ENCODE measurements around the gene CADPS.

Gene CADPS

DNA sequence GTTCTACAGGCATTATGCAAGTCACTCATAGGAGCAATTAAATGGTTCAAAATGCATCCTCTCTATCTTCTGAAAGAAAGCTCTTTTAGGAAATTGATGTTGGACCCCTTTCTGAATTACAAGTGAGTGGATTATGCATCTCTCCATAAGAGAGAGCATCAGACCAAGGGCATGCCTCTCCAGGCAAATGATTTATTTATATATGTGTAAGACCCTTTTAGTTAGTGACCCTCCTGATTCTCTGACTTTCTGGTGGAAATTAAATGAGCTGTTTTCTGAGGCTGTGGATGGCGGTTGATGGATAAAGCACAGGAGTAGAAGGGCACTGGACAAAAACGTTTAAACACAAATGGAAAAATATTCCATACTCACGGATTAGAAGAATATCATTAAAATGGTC lies 62.6 kb downstream of the CADPS start:
- DNase-seq (ENCODE audit: low spot score), result no peak

- DNase-seq (ENCODE audit: low spot score), result no peak
Observed at GRCh38 chr3:62811119-62811518, 64.1 kb downstream of the CADPS start.

DNA sequence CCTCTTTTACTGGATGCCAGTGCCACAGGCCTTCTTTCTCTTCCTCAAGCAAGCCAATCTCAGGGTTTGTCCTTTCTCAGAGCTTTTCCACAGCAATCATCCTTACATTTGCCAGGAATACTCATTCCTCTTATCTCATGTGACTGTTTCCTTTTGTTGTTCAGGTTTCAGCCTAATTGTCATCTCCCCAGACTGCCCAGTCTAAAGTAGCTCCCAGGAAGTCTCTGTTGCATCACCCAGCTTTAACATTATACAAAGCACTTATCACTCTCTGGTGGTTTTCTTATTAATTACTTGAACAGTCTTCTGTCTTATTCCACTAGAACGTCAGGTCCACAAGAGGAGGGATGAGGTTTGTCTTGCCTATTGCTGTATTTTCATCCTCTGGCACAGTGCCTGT lies 65.8 kb downstream of the CADPS start:
- DNase-seq (ENCODE audit: low spot score), result no peak

GRCh38 chr3:62805580-62806277 lies 69.5 kb downstream of the CADPS start:
- DNase-seq (ENCODE audit: low spot score), result no peak

DNA sequence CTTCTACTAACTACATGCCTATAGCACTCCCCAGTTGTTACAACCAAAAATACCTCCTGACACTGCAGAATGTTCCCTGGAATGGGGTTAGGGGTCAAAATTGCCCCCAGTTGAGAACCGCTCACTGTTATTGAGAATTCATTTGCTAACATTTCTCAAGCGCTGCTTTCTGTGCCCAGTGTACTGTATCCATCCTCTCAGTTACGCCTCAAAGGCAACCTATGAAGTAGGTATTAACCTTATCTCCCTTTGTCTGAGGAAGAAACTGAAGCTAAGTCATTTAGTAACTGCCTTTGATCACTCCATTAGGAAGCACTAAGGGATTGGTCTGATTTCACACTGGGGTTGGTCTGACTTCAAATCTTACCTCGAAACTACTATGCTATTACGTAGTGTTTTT lies 70.1 kb downstream of the CADPS start:
- no peak for DNase-seq (ENCODE audit: low spot score)

DNA sequence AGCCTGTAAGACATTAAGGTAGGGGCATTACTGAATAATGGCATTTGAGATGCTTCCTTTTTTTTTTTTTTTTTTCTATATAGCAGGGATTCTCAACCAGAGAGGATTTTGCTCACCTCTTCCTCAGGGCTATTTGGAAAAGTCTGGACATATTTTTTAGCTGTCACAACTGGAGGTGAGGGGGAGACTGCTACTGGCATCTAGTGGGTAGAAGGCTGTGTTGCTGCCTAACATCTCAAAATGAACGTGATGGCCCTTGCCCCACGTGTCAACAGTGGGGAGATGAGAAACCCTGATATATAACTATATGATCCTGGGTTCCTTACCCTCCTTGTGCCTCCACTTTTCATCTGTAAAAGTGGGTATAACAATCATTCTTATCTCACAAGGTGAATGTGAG lies 71.9 kb downstream of the CADPS start:
- no peak for DNase-seq (ENCODE audit: low spot score)

- no peak for DNase-seq (ENCODE audit: low spot score)
Observed at GRCh38 chr3:62798000-62798399, 77.2 kb downstream of the CADPS start.

DNA sequence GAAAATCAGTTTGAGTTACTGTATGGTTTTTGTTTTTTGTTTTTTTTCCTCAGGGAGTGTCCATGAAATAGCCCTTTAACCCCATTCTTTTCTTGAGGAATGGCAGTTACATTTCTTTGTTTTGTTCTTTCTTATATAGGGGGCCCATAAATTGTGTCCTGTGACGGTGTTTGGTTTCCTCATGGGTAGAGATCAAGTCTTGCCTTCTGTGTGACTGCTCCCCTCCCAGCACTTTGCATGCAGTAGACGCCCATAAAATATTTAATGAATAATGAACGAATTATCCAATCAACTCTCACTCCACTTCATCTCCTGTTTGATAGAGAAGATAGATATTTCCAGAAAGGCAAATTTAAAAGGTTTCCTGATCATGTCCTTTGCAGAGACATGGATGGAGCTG lies 78.1 kb downstream of the CADPS start:
- DNase-seq (ENCODE audit: low spot score), result no peak

- no peak for DNase-seq (ENCODE audit: low spot score)
Observed at GRCh38 chr3:62795978-62796657, 79.1 kb downstream of the CADPS start.

- no peak for DNase-seq (ENCODE audit: low spot score)
Observed at GRCh38 chr3:62793946-62794345, 81.3 kb downstream of the CADPS start.

- DNase-seq (ENCODE audit: low spot score), result no peak
Observed at GRCh38 chr3:62785384-62785783, 89.8 kb downstream of the CADPS start.

DNA sequence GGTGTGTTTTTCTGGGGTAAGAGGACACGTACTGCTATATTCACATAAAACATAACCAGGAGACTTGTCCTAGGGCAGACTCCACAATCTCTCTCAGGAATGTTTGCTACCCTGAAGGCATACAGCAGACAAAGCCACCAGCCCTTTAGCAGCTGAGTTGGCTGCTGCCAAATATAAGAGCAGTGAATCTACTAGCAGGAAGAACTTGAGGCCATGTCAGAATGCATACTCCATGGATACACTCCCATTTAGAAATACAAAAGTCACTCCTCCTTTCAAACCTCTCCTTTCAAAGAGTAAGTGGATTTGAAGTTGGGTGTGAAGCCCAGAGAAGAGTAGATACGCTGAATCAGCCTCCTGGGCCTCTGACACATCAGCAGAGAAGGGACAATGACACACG lies 94.1 kb downstream of the CADPS start:
- no peak for DNase-seq (ENCODE audit: low spot score)

GRCh38 chr3:62777674-62778073 lies 97.5 kb downstream of the CADPS start:
- no peak for DNase-seq (ENCODE audit: low spot score)

DNA sequence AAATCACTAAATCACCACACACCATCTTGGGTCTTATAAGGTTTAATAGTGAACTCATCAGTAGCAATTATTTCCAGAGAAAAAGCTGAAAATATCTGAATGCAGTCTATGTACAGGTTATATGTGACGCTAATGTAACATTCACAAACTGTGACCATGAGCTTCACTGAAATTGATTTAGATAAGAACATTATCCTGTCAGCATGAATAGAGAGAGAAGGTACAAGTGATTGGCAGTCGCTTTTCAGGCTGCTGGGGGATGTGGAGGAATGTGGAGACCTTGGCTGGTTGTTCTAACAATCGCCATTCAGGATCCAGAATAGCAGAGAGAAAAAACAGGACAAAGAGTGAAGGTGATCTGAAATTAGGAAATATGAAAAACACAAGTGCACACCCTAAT lies 98.1 kb downstream of the CADPS start:
- no peak for DNase-seq (ENCODE audit: low spot score)

GRCh38 chr3:62774221-62774620 lies 101.0 kb downstream of the CADPS start:
- no peak for DNase-seq (ENCODE audit: low spot score)

GRCh38 chr3:62771331-62772072 lies 103.7 kb downstream of the CADPS start:
- no peak for DNase-seq (ENCODE audit: low spot score)

DNA sequence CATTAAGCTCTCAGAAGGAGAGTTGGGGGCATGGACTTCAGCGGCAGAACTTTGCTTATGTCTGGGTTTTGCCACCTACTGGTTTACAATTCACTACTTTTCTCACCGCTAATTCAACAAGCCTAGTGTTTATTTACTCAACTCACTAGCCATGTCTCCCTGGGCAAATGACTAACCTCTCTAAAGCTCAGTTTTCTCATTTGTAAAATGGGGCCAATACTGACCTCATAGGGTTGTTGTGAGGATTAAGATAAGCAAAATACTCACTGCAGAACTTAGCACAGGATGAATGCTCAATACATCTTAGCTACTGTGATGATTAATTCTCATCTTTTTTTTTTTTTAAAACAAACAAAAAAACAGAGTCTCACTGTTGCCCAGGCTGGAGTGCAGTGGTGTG lies 106.3 kb downstream of the CADPS start:
- no peak for DNase-seq (ENCODE audit: low spot score)

GRCh38 chr3:62761711-62762110 lies 113.5 kb downstream of the CADPS start:
- DNase-seq (ENCODE audit: low spot score), result no peak

- DNase-seq (ENCODE audit: low spot score), result no peak
Observed at GRCh38 chr3:62761311-62761710, 113.9 kb downstream of the CADPS start.

DNA sequence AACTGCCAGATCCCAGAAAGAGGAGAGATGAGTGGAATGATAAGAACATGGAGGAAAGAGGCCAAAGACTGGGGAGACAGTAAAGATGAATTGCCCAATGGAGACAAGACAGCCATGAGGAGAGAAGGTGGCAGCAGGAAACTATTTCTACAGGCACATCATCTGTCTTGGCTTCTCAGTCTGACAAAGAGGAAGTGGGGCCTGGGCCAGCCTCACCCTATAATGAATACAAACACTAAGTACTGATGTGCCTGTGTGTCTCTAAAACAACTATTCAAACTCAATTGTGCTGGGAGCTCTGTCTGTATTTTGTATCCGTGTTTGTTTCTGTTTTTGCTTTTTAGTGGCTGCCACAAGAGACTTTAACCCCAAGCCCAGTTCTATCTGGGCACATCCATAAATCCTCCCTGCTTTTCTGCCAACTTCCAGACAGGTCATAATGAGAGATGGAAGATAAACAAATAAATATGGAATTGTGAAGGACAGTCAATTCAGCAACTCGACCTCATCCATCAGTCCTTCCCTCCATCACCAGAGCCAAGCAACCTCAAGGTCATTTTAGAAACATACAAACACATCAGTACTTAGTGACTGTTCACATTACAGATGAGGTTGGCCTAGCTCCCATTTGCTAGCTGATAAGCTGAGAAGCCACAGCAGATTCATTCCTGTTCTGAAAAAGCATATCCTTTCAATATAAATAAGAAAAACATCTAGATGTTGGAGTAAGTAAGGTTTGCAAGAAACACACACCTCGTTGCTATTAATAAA lies 116.7 kb downstream of the CADPS start:
- no peak for DNase-seq (ENCODE audit: low spot score)

DNA sequence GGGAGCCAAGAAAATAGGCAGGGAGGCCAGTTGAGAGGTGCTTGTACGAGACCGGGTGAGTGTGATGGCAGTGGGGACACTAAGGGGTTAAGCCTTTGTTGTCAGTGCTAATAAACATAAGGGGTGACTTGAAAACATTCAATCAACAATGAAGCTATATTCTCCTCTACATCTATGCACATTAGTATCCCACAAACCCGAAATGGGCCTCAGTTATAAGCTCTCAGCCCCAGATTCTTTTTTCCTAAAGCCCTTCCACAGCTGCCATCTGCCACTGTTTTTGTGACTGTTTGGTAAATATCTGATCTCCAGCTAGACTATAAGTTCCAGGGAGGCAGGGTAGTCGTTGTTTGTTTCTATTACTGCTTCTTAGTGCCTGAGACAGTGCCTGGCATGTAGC lies 118.2 kb downstream of the CADPS start:
- DNase-seq (ENCODE audit: low spot score), result no peak

DNA sequence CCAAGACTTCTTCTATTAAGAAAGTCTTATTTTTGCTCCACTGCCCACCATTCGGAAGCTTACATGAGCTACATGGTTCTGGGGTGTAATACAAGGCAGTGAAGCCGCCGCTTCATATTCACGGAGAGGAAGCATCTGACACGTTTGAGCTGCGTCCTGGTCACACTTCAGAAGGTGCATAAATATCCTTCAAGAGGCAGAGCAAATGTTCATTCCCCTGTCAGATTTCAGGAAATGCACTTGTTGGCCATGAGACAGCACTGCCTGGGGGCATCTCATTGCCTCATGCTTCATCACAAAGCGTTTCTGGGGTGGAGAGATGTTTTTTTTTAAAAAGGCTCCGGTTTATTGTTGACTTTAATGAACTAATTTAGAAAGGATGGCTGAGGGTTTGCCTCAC lies 119.9 kb downstream of the CADPS start:
- DNase-seq (ENCODE audit: low spot score), result no peak

- DNase-seq (ENCODE audit: low spot score), result no peak
Observed at GRCh38 chr3:62749657-62750056, 125.6 kb downstream of the CADPS start.
